Endothelial cell of umbilical vein (primary cell): ENCODE data around the gene TAGLN2. TPM values are rescaled to one million over a fixed set of nuclear protein-coding genes. Genes with fewer than 3 reads are reported as not detected.

Experiments
- BruUV-seq: library from RNA; stranded (reverse); fragments of 400-500 nt; replicated peaks from 2 replicates; lab custom pipeline; 2021; lab: Mats Ljungman, UMichigan
- CTCF ChIA-PET: fragments of 300-600, 350-600 bp; sonication (Branson Sonifier 250); formaldehyde crosslinking; loops from one replicate; lab custom pipeline; 2021; ENCODE audit warnings: antibody characterized with exemption, inconsistent platforms; lab: Charles Lee
- POLR2A ChIA-PET: fragments of 300-600, 350-600 bp; sonication (Branson Sonifier 250); formaldehyde crosslinking; loops from one replicate; lab custom pipeline; 2021; ENCODE audit warnings: antibody characterized with exemption, inconsistent platforms; lab: Charles Lee
- DNase-seq: peaks from one replicate; pipeline ENCODE4 v3.0.0-alpha.2; 2011; ENCODE audit warnings: low read depth, low spot score
- FAIRE-seq: peaks from 2 replicates; lab custom pipeline; 2011; peaks lifted over from hg19 to GRCh38; lab: Jason Lieb, UNC
- H2AFZ ChIP-seq: 2 replicates; pipeline ENCODE4 v1.6.0; 2012; ENCODE audit warnings: low read depth, low read length, control low read depth, inconsistent platforms
- H3K27ac ChIP-seq: 2 replicates; pipeline ENCODE4 v1.5.1; 2011; ENCODE audit warnings: low read depth, mild to moderate bottlenecking, control low read depth, low read length, moderate library complexity; ENCODE audit not compliant: insufficient read depth
- H3K27me3 ChIP-seq, 2 experiments: 2 replicates each; pipeline versions ENCODE4 v1.6.0 to v1.6.1; 2011; ENCODE audit warnings: low read length in 2 of 2, mixed read lengths in 1 of 2; ENCODE audit not compliant: control insufficient read depth in 2 of 2, insufficient read depth in 2 of 2
- H3K36me3 ChIP-seq, 2 experiments: 2 replicates in 1 of 2; 3 replicates in 1 of 2; pipeline ENCODE4 v1.5.1; 2011; ENCODE audit warnings: low read length in 2 of 2, mild to moderate bottlenecking in 1 of 2, moderate library complexity in 1 of 2; ENCODE audit not compliant: control insufficient read depth in 2 of 2, insufficient read depth in 2 of 2; ENCODE audit errors: extremely low read depth in 1 of 2
- H3K4me1 ChIP-seq: 3 replicates; pipeline ENCODE4 v1.5.1; 2011; ENCODE audit warnings: mild to moderate bottlenecking, low read length; ENCODE audit not compliant: control insufficient read depth, insufficient read depth; ENCODE audit errors: extremely low read depth
- H3K4me2 ChIP-seq: 2 replicates; pipeline ENCODE4 v1.6.1; 2011; ENCODE audit warnings: low read length, control low read depth, mixed read lengths; ENCODE audit not compliant: insufficient read depth
- H3K4me3 ChIP-seq, 3 experiments: fragments of 200-600 bp in 1 of 3; sonication (generic), shearing (Covaris generic) in 1 of 3; replicated peaks in 1 of 3; 2 replicates each; pipeline ENCODE4 v1.5.1; 2011 to 2016; ENCODE audit warnings: control low read depth in 3 of 3, low read length in 3 of 3, mild to moderate bottlenecking in 2 of 3, inconsistent platforms in 1 of 3, low read depth in 1 of 3, moderate library complexity in 1 of 3; ENCODE audit not compliant: insufficient read depth in 1 of 3
- H3K79me2 ChIP-seq: 2 replicates; pipeline ENCODE4 v1.6.0; 2012; ENCODE audit warnings: low read length, inconsistent platforms; ENCODE audit not compliant: control insufficient read depth, insufficient read depth
- H3K9ac ChIP-seq: replicated peaks from 2 replicates; pipeline ENCODE3; 2011; ENCODE audit warnings: low read length, control low read depth; ENCODE audit not compliant: insufficient read depth; ENCODE audit errors: extremely low read depth
- H3K9me1 ChIP-seq: replicated peaks from 3 replicates; pipeline ENCODE4 v1.6.0; 2011; ENCODE audit warnings: mild to moderate bottlenecking, low read length; ENCODE audit not compliant: control insufficient read depth, insufficient read depth; ENCODE audit errors: extremely low read depth
- H3K9me3 ChIP-seq: replicated peaks from 2 replicates; pipeline ENCODE4 v1.5.1; 2012; ENCODE audit warnings: low read length, inconsistent platforms; ENCODE audit not compliant: control insufficient read depth, insufficient read depth
- H4K20me1 ChIP-seq: replicated peaks from 2 replicates; pipeline ENCODE3; 2011; ENCODE audit warnings: mild to moderate bottlenecking, low read length; ENCODE audit not compliant: control insufficient read depth, insufficient read depth; ENCODE audit errors: extremely low read depth
- CTCF ChIP-seq, 2 donors: IDR thresholded peaks; 1 replicate in 1 of 2; 2 replicates in 1 of 2; pipeline ENCODE4 v1.5.1; 2011; ENCODE audit warnings: low read length in 2 of 2, mild to moderate bottlenecking in 2 of 2, moderate library complexity in 2 of 2, control low read depth in 1 of 2, inconsistent platforms in 1 of 2, low read depth in 1 of 2; ENCODE audit not compliant: insufficient read depth in 1 of 2; ENCODE audit errors: extremely low read depth in 1 of 2
- EZH2 ChIP-seq: IDR thresholded peaks from 2 replicates; pipeline ENCODE4 v1.6.1; 2012; ENCODE audit warnings: borderline replicate concordance, low read depth, mild to moderate bottlenecking, moderate library complexity, low read length, inconsistent platforms; ENCODE audit not compliant: severe bottlenecking
- FOS ChIP-seq: IDR thresholded peaks from 2 replicates; pipeline ENCODE4 v1.6.1; 2011; ENCODE audit warnings: mild to moderate bottlenecking, low read length, moderate library complexity, borderline replicate concordance; ENCODE audit not compliant: insufficient read depth
- JUN ChIP-seq: IDR thresholded peaks from 2 replicates; pipeline ENCODE4 v1.6.1; 2011; ENCODE audit warnings: borderline replicate concordance, low read depth; ENCODE audit not compliant: insufficient read length, insufficient read depth
- MAX ChIP-seq: IDR thresholded peaks from 2 replicates; pipeline ENCODE4 v1.6.1; 2011; ENCODE audit not compliant: insufficient read depth, insufficient read length
- MYC ChIP-seq: IDR thresholded peaks from one replicate; pipeline ENCODE4 v1.6.1; 2011; ENCODE audit warnings: mild to moderate bottlenecking, low read depth, low read length
- POLR2A ChIP-seq: IDR thresholded peaks from 2 replicates; pipeline ENCODE4 v1.6.1; 2012; ENCODE audit warnings: low read depth, mild to moderate bottlenecking, control low read depth, low read length
- POLR2AphosphoS5 ChIP-seq: IDR thresholded peaks from 2 replicates; pipeline ENCODE4 v1.6.1; 2012; ENCODE audit warnings: low read depth, mild to moderate bottlenecking, control low read depth, low read length, moderate library complexity; ENCODE audit not compliant: insufficient read depth
- dilution Hi-C: fragments of 300-500 bp; cut with MboI; formaldehyde crosslinking; loops from one replicate; pipeline ENCODE4 v1.15.0; 2019; ENCODE audit warnings: low sequenced_read_pairs; ENCODE audit not compliant: extremely low pct_ligation_motif_present
- intact Hi-C: fragments of 100-400 bp; cut with micrococcal nuclease; formaldehyde crosslinking; loops from one replicate; pipeline ENCODE4 v1.10.0; 2022
- polyA plus RNA-seq, 4 experiments: library from polyadenylated mRNA; depleted of rRNA in 3 of 4; stranded (reverse) in 3 of 4; unstranded in 1 of 4; fragments of >200 nt; gene quantifications; 2 replicates each; pipeline versions ENCODE4 v1.2.1 to v1.2.3, GENCODE V29; 2011 to 2012; ENCODE audit warnings: missing spikeins in 1 of 4
- total RNA-seq: library from RNA; stranded (reverse); gene quantifications from 2 replicates; pipeline ENCODE4 v1.2.3, GENCODE V29; 2021

The TAGLN2 gene
- total and polyA plus RNA-seq, 2 donors (not counting 3 experiments of a cell fraction or from before 2014, with no cell fraction given): 646 to 1,279 TPM

GRCh38 chr1:159880430-159880829, 44.9 kb downstream of the TAGLN2 start:
- no TSS peak for BruUV-seq
- H3K27ac ChIP-seq: no peak overlapping the region
- ChIA-PET POLR2A (no interaction called here), CTCF (interaction anchor here (0.6 to 5.0 kb wide), 7 partner anchors 10 to 682 kb away, joined by 3 to 36 read pairs (median 4); partner anchors contain the start of gene VSIG8)
- no peaks in the 10 kb centered on the region for H3K9me3 ChIP-seq
- no peak for DNase-seq
- no peak for FAIRE-seq
- H4K20me1 ChIP-seq: no peaks in the 10 kb centered on the region
- intact Hi-C loops (no loop called here), dilution Hi-C loops (no loop called here)
- no peaks in the 10 kb centered on the region for H3K27me3 ChIP-seq
- no peaks in the 10 kb centered on the region for H3K79me2 ChIP-seq
- TF ChIP-seq CTCF (IDR thresholded peaks at IDR 0.05; ENCODE audit: extremely low read depth in 1 of 2, insufficient read depth in 1 of 2, low read depth in 1 of 2, low read length in 2 of 2) (no peak), MAX (no peak), POLR2AphosphoS5 (no peak), MYC (no peak), POLR2A (no peak), JUN (no peak), FOS (no peak), EZH2 (no peak)
- H3K36me3 ChIP-seq: no peaks in the 10 kb centered on the region
- H3K9ac ChIP-seq: no peak overlapping the region
- no peak overlapping the region for H3K4me2 ChIP-seq
- H3K9me1 ChIP-seq: no peaks in the 10 kb centered on the region
- H3K4me1 ChIP-seq: peaks cover 16% of the 10 kb centered on the region
- no peak overlapping the region for H3K4me3 ChIP-seq
- no peak overlapping the region for H2AFZ ChIP-seq
